HG02798 (cell line): ENCODE measurements around the gene PNPT1.
"Not testable (repeated sequence)": the region's sequence is repeated elsewhere in the genome, so short reads cannot be mapped to it uniquely, and the experiment has no call there.

ENCODE experiments used
- ATAC-seq: cut with Tn5 transposase; IDR thresholded peaks from one replicate; pipeline ENCODE4 v1.9.1; 2021; ENCODE audit warnings: mild to moderate bottlenecking; ENCODE audit not compliant: unreplicated experiment, poor library complexity

Gene PNPT1

GRCh38 chr2:55692740-55693139, 904 bp downstream of the PNPT1 start:
- ATAC-seq = not testable (repeated sequence)

- no peak for ATAC-seq
These were observed 21.0 kb downstream of the PNPT1 start for GRCh38 chr2:55672630-55673029.

GRCh38 chr2:55668956-55669355, 24.7 kb downstream of the PNPT1 start:
- ATAC-seq = no peak

GRCh38 chr2:55653255-55653654, 40.4 kb downstream of the PNPT1 start:
- no peak for ATAC-seq

- no peak for ATAC-seq
These were observed 44.4 kb downstream of the PNPT1 start for GRCh38 chr2:55649211-55649610.

- ATAC-seq = no peak
These were observed 56.8 kb downstream of the PNPT1 start for GRCh38 chr2:55636831-55637230.

- ATAC-seq = no peak
These were observed 64.7 kb downstream of the PNPT1 start for GRCh38 chr2:55628931-55629330.

GRCh38 chr2:55627915-55628314, 65.7 kb downstream of the PNPT1 start:
- ATAC-seq = no peak

- no peak for ATAC-seq
These were observed 71.8 kb downstream of the PNPT1 start for GRCh38 chr2:55621802-55622201.

GRCh38 chr2:55620123-55620779, 73.4 kb downstream of the PNPT1 start:
- peak; percentile 16 for ATAC-seq

GRCh38 chr2:55618275-55619055, 75.2 kb downstream of the PNPT1 start:
- ATAC-seq = peak; percentile 45

- no peak for ATAC-seq
These were observed 75.7 kb downstream of the PNPT1 start for GRCh38 chr2:55618025-55618274.

- ATAC-seq = peak; percentile 89
These were observed 76.2 kb downstream of the PNPT1 start, which contains the start of gene PPP4R3B for GRCh38 chr2:55617175-55618024. PPP4R3B (minus strand) TSS chr2:55617622; CDS start chr2:55617285, 337 bp downstream.

GRCh38 chr2:55616551-55617174, 77.0 kb downstream of the PNPT1 start:
- ATAC-seq = peak; percentile 12

GRCh38 chr2:55611997-55612396, 81.6 kb downstream of the PNPT1 start:
- ATAC-seq = no peak

- ATAC-seq = no peak
These were observed 82.5 kb downstream of the PNPT1 start for GRCh38 chr2:55610954-55611743.

- no peak for ATAC-seq
These were observed 83.6 kb downstream of the PNPT1 start for GRCh38 chr2:55609938-55610578.

GRCh38 chr2:55609193-55609794, 84.3 kb downstream of the PNPT1 start:
- no peak for ATAC-seq

GRCh38 chr2:55607717-55608116, 85.9 kb downstream of the PNPT1 start:
- ATAC-seq = no peak
